Hepatocyte (in vitro differentiated cells): ENCODE data around the gene SCAMP5. TPM values are rescaled to one million over a fixed set of nuclear protein-coding genes. Genes with fewer than 3 reads are reported as not detected.

Experiments
- DNase-seq: peaks from one replicate; pipeline ENCODE4 v3.0.0-alpha.2; 2016; ENCODE audit warnings: low spot score
- H2AFZ ChIP-seq: fragments of 200-600 bp; sonication (generic); 2 replicates; pipeline ENCODE4 v1.6.0; 2016; ENCODE audit warnings: antibody characterized with exemption, mild to moderate bottlenecking
- H3K27ac ChIP-seq: fragments of 200-600 bp; sonication (generic); 2 replicates; pipeline ENCODE4 v1.5.1; 2016; ENCODE audit warnings: mild to moderate bottlenecking
- H3K27me3 ChIP-seq: fragments of 200-600 bp; sonication (generic); 2 replicates; pipeline ENCODE4 v1.6.1; 2016
- H3K36me3 ChIP-seq: fragments of 200-600 bp; sonication (generic); replicated peaks from 2 replicates; pipeline ENCODE4 v1.5.1; 2016; ENCODE audit warnings: low read depth; ENCODE audit not compliant: insufficient read depth
- H3K4me1 ChIP-seq: fragments of 200-600 bp; sonication (generic); 2 replicates; pipeline ENCODE4 v1.5.1; 2016; ENCODE audit warnings: mild to moderate bottlenecking, moderate library complexity; ENCODE audit not compliant: insufficient read depth
- H3K4me2 ChIP-seq: fragments of 200-600 bp; sonication (generic); 2 replicates; pipeline ENCODE4 v1.6.0; 2016
- H3K4me3 ChIP-seq: fragments of 200-600 bp; sonication (generic); 2 replicates; pipeline ENCODE4 v1.5.1; 2016; ENCODE audit warnings: mild to moderate bottlenecking
- H3K79me2 ChIP-seq: fragments of 200-600 bp; sonication (generic); 2 replicates; pipeline ENCODE4 v1.6.0; 2017; ENCODE audit warnings: mild to moderate bottlenecking
- H3K9me2 ChIP-seq: fragments of 200-600 bp; sonication (generic); replicated peaks from 2 replicates; pipeline ENCODE4 v1.6.0; 2017; ENCODE audit warnings: mild to moderate bottlenecking; ENCODE audit not compliant: insufficient read depth
- H3K9me3 ChIP-seq: fragments of 200-600 bp; sonication (generic); 2 replicates; pipeline ENCODE4 v1.5.1; 2016; ENCODE audit warnings: low read depth, mild to moderate bottlenecking
- H4K20me1 ChIP-seq: fragments of 200-600 bp; sonication (generic); 2 replicates; pipeline ENCODE4 v1.6.0; 2016; ENCODE audit warnings: mild to moderate bottlenecking; ENCODE audit not compliant: insufficient read depth, poor library complexity, severe bottlenecking
- EZH2 ChIP-seq: fragments of 200-600 bp; sonication (generic); IDR thresholded peaks from 2 replicates; pipeline ENCODE4 v1.6.1; 2016; ENCODE audit warnings: antibody characterized with exemption, mild to moderate bottlenecking, borderline replicate concordance
- EZH2phosphoT487 ChIP-seq: fragments of 200-600 bp; sonication (generic); IDR thresholded peaks from one replicate; pipeline ENCODE4 v1.6.1; 2018; ENCODE audit warnings: antibody characterized with exemption, mild to moderate bottlenecking, low read depth, moderate library complexity; ENCODE audit not compliant: unreplicated experiment, severe bottlenecking
- WGBS: methylation state at CpG from one replicate; pipeline ENCODE4 v1.1.6; 2016; ENCODE audit warnings: low lambda C conversion rate; ENCODE audit errors: missing lambda C conversion rate; 5-methylcytosine and 5-hydroxymethylcytosine counted together
- polyA plus RNA-seq: library from polyadenylated mRNA; unstranded; fragments of >200 nt; fragmentation: Nextera tagmentation; extraction: Ambion mirVana; gene quantifications from 2 replicates; pipeline ENCODE4 v1.2.1, GENCODE V29; 2016
- total RNA-seq: library from RNA; depleted of rRNA; stranded (reverse); fragments of >200 nt; gene quantifications from 2 replicates; pipeline ENCODE4 v1.2.3, GENCODE V29; 2014
- TF ChIP-seq, protein P1 (sequence below): fragments of 200-600 bp; sonication (generic); IDR thresholded peaks from 2 replicates; pipeline ENCODE4 v1.5.1; 2016; ENCODE audit warnings: antibody characterized with exemption, mild to moderate bottlenecking; ENCODE audit not compliant: poor library complexity

SCAMP5 gene
- total and polyA plus RNA-seq, 2 experiments from 2014 or later: 10.6 to 18.8 TPM

DNA sequence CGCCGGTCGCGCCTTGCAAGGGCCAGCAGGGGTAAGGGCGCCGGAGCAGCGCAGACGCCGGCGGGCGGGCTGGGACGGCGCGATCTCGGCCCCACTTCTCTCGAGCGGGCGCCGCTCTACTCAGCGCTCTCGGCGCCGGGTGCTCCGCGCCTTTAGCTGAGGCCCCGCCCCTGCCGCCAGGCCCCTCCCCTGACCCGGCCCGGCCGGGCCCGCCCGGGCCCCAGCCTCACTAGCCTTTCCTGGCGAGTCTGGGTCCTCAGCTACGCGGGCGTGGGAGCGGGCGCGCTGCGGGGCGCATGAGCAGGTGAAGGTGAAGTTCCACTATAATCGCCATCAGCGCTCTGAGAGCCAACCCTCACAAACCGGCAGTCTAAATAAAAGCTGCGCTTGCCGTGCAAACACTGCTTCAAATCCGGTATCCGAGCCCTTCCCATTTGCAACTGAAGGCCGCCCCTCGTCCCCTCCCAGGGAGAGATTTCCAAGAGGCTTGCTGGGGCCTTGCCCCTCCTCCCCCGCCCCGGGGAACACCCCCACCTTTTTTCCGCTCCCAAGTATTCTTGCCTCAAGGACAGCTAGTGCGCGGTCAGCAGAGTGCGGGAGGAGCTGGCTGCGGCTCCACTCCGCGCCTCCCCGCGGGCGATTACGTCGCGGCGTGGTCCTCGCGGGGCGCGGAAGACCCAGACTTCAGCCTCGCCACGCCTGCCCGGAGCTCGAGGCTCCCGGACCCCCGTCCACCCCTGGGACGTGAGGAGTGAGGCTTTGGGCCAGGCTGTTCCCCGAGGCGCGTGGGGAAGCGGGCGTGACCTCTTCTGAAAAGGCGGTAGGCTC, 38.5 kb upstream of the SCAMP5 start, which contains the start of gene RPP25:
Gene RPP25 (minus strand): TSS at position 125 of the 828 bp plus-strand sequence. CDS start 189 bp downstream, outside the sequence.
- Histone ChIP-seq H3K27me3 (peaks cover 43% of the 10 kb centered on the region), H3K9me3 (no peaks in the 10 kb centered on the region), H3K4me1 (peaks cover 43% of the 10 kb centered on the region), H2AFZ (peak within 1 kb of the TSS; percentile 95), H4K20me1 (peaks cover 3% of the 10 kb centered on the region), H3K27ac (peak within 1 kb of the TSS; percentile 90), H3K36me3 (no peaks in the 10 kb centered on the region), H3K79me2 (peaks cover 11% of the 10 kb centered on the region), H3K9me2 (no peaks in the 10 kb centered on the region), H3K4me3 (peak within 1 kb of the TSS; percentile 76), H3K4me2 (peak within 1 kb of the TSS; percentile 97)
- peak; percentile 88 for DNase-seq
- WGBS: 2% methylated on average over 54 of the region's 83 CpGs
- TF ChIP-seq EZH2phosphoT487: no peak

DNA sequence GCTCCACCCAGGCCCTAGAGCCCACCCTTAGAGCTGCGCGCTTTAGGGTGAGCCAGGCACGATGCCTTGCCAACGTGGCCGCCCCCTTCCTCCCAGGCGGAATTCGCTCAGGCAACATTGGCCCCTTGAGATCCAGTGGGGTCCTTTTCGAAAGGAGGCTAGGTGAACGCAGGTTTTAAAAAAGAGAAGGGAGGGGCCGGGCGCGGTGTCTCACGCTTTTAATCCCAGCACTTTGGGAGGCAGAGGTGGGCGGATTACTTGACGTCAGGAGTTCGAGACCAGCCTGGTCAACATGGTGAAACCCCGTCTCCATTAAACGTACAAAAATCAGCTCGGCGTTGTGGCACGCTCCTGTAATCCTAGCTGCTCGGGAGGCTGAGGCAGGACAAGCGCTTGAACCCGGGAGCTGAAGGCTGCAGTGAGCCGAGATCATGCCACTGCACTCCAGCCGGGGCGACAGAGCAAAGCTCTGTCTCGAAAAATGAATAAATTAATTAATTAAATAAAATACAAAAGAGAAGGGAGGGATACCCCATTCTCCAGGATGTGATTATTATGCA, 37.8 kb upstream of the SCAMP5 start:
- 8% methylated on average over 28 of the region's 28 CpGs for WGBS

DNA sequence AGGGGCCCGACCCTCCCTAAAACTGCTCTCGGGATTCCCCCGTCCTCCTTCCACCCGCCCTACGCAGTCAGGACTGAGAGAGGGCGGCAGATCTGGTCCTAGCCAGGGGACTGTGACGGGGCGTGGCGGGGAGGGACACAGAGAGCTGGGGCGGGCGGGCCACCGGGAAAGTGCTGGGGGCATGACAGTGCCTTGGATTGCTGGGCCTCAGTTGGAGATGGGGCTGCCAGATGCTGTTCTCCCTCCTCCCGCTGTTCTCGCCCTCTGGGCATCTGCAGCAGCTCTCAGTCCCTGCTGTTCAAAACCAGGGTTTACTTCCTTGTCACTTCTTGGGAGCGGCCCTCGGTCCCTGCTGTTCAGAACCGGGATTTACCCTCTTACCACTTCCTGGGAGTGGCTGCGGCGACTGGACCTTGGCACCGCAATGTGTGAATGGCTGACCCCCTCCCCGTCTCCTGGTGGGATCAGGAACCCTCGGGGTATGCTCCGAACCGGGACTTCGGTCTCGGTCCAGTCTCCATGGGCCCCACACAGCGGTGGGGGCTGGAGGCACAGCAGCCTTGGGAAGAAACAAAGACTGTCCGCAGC, 36.9 kb upstream of the SCAMP5 start:
- H4K20me1 ChIP-seq: peaks cover 3% of the 10 kb centered on the region
- no peaks in the 10 kb centered on the region for H3K9me3 ChIP-seq
- peak overlapping the region; percentile 95 for H2AFZ ChIP-seq
- H3K4me3 ChIP-seq: peak overlapping the region; percentile 76
- no peaks in the 10 kb centered on the region for H3K36me3 ChIP-seq
- H3K4me1 ChIP-seq: peaks cover 43% of the 10 kb centered on the region
- DNase-seq: peak; percentile 77
- H3K27ac ChIP-seq: no peak overlapping the region
- H3K27me3 ChIP-seq: peaks cover 55% of the 10 kb centered on the region
- 1% methylated on average over 26 of the region's 28 CpGs for WGBS
- no peaks in the 10 kb centered on the region for H3K9me2 ChIP-seq
- TF ChIP-seq EZH2phosphoT487: peak; percentile 23
- TF ChIP-seq, protein P1, sequence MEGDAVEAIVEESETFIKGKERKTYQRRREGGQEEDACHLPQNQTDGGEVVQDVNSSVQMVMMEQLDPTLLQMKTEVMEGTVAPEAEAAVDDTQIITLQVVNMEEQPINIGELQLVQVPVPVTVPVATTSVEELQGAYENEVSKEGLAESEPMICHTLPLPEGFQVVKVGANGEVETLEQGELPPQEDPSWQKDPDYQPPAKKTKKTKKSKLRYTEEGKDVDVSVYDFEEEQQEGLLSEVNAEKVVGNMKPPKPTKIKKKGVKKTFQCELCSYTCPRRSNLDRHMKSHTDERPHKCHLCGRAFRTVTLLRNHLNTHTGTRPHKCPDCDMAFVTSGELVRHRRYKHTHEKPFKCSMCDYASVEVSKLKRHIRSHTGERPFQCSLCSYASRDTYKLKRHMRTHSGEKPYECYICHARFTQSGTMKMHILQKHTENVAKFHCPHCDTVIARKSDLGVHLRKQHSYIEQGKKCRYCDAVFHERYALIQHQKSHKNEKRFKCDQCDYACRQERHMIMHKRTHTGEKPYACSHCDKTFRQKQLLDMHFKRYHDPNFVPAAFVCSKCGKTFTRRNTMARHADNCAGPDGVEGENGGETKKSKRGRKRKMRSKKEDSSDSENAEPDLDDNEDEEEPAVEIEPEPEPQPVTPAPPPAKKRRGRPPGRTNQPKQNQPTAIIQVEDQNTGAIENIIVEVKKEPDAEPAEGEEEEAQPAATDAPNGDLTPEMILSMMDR: no peak
- peak overlapping the region; percentile 97 for H3K4me2 ChIP-seq
- peaks cover 6% of the 10 kb centered on the region for H3K79me2 ChIP-seq

More for the DNA sequence above, 37.8 kb upstream of the SCAMP5 start:
- peak overlapping the region; percentile 62 for H3K27ac ChIP-seq
- H3K4me3 ChIP-seq: peak overlapping the region; percentile 76
- peaks cover 43% of the 10 kb centered on the region for H3K4me1 ChIP-seq
- H3K79me2 ChIP-seq: peaks cover 11% of the 10 kb centered on the region
- no peaks in the 10 kb centered on the region for H3K9me3 ChIP-seq
- no peaks in the 10 kb centered on the region for H3K36me3 ChIP-seq
- DNase-seq: no peak
- H3K4me2 ChIP-seq: peak overlapping the region; percentile 97
- H4K20me1 ChIP-seq: peaks cover 3% of the 10 kb centered on the region
- no peaks in the 10 kb centered on the region for H3K9me2 ChIP-seq
- TF ChIP-seq EZH2: peak; percentile 18
- TF ChIP-seq EZH2phosphoT487: no peak
- H2AFZ ChIP-seq: peak overlapping the region; percentile 95
- H3K27me3 ChIP-seq: peaks cover 49% of the 10 kb centered on the region

DNA sequence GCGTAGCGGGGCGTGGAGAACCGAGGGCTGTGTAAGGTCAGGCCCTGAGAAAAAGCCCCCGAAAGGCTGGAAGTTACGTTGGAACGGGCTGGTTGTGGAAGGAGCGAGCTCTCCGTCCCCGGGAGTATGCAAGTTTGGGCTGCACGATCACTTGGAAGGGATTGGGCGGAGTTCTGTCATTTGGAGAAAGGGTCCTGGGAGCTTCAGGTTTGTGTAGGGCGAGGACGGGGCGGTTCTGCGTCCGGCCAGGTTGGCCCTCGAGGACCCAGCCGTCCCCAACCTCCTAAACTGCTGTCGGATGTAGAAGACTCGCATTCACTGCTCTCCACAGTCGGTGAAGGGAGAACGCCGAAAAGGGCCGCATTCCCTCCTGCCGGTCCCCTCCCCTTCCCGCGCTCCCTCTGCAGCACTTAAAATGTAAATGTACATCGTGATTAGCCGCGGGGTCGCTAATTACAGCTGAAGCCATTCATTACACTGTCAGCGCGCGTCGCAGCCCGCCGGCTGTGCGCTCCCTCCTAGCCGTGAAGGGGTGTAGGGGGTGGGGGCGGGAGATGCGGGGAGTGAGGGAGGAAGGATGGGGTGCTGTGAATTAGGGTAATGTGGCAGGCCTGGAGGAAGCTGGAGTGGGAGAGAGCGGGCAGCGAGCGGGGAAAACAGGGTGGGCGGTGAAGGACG, 36.3 kb upstream of the SCAMP5 start:
- Histone ChIP-seq H3K27ac (no peak overlapping the region), H2AFZ (peak overlapping the region; percentile 95), H3K4me1 (peaks cover 42% of the 10 kb centered on the region), H3K79me2 (peaks cover 6% of the 10 kb centered on the region), H3K4me2 (peak overlapping the region; percentile 97), H3K9me2 (no peaks in the 10 kb centered on the region), H4K20me1 (peaks cover 2% of the 10 kb centered on the region), H3K36me3 (no peaks in the 10 kb centered on the region), H3K9me3 (no peaks in the 10 kb centered on the region), H3K27me3 (peaks cover 55% of the 10 kb centered on the region), H3K4me3 (peak overlapping the region; percentile 24)
- 2% methylated on average over 42 of the region's 47 CpGs for WGBS
- DNase-seq: no peak
- TF ChIP-seq, protein P1: no peak
- TF ChIP-seq EZH2phosphoT487 (no peak), EZH2 (peak; percentile 86)
